Left hindlimb (tissue), 1 donor: ENCODE results near the gene ZNF865.

ENCODE experiments used
- DNase-seq: peaks from one replicate; pipeline ENCODE4 v3.0.0-alpha.2; 2018

Gene ZNF865

GRCh38 chr19:55588738-55589137 lies 16.7 kb upstream of the ZNF865 start:
- peak; percentile 2 for DNase-seq

GRCh38 chr19:55590109-55590508 lies 15.3 kb upstream of the ZNF865 start:
- DNase-seq: peak; percentile 10

- DNase-seq: peak; percentile 21
Measured at GRCh38 chr19:55590617-55591016, 14.8 kb upstream of the ZNF865 start.

DNA sequence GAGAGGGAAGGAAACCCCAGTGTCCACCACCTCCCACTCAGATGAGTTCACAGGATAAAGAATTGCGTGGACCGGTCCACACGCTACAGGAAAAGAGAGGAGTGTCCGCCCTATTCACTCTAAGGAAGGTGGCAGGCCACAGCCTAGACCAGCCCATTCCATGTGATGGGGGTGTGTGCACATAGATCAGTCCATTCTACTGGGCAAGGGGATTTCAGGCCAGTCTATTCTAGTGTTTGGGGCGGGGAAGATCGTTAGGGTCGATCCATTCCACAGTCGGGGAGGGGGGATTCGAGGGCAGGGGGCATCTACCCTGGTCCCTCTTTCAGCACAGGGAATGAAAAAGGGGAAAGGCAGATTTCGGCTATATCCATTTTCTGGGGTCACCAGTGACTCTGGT lies 13.9 kb upstream of the ZNF865 start:
- DNase-seq: no peak

DNA sequence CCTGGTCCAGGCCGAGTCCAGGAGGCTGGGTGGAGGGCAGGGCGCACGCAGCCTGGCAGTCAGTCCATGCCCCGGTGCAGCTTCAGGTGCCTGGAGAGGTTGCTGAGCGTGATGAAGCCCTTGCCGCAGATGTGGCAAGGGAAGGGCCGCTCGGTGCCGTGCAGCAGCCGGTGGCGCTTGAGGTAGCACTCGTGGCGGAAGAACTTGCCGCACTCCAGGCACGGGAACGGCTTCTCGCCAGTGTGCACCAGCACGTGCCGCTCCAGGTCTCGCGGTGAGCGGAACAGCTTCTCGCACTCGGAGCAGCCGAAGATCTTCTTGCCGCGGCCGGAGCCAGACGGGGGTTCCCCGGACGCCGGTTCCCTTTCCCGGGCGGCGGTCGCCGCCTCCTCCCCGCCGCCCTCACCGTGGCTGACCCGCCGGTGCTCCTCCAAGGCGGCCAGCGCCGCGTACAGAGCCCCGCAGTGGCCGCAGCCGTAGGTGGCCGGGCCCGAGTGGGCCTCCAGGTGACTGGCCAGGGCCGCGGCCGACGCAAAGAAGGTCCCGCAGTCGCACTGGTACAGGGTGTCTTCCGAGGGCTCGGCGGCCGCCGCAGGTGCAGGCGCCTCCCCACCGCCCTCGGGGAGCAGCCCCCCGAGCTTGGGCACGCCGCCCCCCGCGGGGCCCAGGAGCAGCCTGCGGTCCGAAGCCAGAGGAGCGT lies 12.9 kb upstream of the ZNF865 start:
- DNase-seq: no peak

DNA sequence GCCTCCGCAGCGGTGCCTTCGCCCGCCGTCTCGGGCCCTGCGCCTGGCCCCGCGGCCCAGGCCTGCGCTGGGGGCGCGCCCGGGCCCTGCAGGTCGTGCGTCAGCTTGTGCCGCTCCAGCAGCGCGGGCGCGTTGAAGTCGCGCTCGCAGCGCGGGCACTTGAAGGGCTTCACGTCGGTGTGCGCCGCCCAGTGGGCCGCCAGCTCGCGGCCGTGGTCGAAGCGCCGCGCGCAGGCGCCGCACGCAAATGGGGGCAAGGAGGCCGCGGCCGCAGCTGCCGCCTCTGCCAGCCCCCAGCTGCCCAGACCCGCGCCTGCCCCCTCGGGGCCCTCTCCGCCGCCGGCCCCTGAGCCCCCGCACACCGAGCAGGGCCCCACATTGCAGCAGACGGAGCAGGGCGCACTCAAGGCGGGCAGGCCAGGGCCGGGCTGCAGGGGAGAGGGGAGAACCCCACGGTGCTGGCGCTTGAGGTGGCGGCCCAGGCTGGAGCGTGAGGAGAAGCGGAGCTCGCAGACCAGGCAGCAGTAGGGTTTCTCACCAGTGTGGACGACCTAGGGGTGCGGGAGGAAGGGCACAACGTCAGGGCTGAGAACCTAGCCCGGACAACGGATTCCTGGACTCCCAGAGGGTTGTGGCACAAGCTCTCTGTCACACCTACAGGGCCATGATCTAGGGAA lies 12.2 kb upstream of the ZNF865 start:
- peak; percentile 30 for DNase-seq

DNA sequence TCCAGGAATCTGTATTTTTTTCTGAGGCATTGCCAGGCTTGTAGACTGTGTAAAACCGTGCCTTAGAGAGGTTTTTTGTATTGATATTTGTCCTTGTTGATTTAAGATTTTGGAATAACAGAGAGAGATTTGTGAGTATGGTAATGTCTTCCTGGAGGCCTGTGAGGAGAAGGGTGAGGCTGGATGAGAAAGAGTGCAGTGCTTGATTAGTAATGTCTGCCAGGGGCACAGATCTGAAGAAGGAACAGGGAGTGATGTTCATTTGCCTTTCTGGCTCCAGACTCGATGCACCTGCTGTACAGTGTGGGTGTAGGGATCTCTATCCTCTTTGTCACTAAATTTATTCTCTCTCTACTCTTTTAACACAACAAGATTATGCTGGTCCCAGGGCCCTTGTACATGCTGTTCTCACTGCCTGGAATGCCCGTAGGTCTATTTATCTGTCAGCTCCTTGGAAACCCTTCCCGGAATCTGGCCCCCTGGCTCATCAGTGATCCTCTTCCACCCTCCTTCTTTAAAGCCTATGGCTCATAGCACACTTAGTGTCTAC lies 10.4 kb upstream of the ZNF865 start:
- no peak for DNase-seq

DNA sequence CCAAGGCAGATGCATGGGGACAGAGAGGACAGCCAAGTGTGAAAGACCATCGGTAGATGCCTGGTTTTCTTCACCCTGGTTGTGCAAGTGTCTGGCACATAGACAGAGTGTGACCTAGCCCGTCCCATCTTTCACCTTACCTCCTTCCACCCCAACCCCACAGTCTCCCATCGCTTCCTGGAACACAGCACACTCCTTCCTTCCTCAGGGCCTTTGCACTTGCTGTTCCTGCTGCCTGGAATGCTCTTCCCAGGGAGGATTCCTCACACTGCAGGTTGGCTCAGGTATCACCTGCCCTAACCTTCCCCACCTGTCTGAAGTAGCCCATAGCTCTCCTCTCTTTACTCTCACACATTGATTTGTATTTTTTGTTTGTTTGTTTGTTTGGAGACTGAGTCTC lies 9.1 kb upstream of the ZNF865 start:
- no peak for DNase-seq

- no peak for DNase-seq
Measured at GRCh38 chr19:55597501-55597921, 7.9 kb upstream of the ZNF865 start.

- DNase-seq: no peak
Measured at GRCh38 chr19:55598034-55598433, 7.4 kb upstream of the ZNF865 start.

- DNase-seq: peak; percentile 96
Measured at GRCh38 chr19:55598719-55599467, 6.6 kb upstream of the ZNF865 start.

- DNase-seq: peak; percentile 100
Measured at GRCh38 chr19:55599468-55599841, 6.0 kb upstream of the ZNF865 start, which contains the start of gene FIZ1. Gene FIZ1, minus strand, starts transcription at chr19:55599517. Its CDS starts 1,652 bp downstream, at chr19:55597865.

- DNase-seq: peak; percentile 94
Measured at GRCh38 chr19:55599842-55600661, 5.4 kb upstream of the ZNF865 start, which contains the start of gene ZNF524. Gene ZNF524, plus strand, starts transcription at chr19:55600288. Its CDS starts 1,825 bp downstream, at chr19:55602113.

DNA sequence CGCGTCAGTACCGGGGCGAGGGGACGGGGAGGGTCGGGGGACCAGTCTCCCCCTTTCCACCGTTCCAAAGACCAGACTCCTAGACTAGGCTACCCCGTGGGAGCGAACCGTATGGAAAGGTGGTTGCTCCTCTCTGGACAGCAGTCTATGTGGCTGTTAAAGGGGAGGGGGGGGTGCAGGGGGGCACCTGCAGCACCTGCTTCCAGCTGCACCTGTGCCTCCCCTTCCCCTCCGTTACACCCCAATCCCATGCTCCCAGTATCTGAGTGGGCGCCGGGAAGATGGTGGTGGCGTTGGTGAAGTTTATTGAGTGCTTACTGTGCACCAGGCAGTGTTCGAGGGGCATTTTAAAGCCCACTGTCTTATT lies 4.8 kb upstream of the ZNF865 start:
- DNase-seq: no peak

- no peak for DNase-seq
Measured at GRCh38 chr19:55601084-55601483, 4.4 kb upstream of the ZNF865 start.

DNA sequence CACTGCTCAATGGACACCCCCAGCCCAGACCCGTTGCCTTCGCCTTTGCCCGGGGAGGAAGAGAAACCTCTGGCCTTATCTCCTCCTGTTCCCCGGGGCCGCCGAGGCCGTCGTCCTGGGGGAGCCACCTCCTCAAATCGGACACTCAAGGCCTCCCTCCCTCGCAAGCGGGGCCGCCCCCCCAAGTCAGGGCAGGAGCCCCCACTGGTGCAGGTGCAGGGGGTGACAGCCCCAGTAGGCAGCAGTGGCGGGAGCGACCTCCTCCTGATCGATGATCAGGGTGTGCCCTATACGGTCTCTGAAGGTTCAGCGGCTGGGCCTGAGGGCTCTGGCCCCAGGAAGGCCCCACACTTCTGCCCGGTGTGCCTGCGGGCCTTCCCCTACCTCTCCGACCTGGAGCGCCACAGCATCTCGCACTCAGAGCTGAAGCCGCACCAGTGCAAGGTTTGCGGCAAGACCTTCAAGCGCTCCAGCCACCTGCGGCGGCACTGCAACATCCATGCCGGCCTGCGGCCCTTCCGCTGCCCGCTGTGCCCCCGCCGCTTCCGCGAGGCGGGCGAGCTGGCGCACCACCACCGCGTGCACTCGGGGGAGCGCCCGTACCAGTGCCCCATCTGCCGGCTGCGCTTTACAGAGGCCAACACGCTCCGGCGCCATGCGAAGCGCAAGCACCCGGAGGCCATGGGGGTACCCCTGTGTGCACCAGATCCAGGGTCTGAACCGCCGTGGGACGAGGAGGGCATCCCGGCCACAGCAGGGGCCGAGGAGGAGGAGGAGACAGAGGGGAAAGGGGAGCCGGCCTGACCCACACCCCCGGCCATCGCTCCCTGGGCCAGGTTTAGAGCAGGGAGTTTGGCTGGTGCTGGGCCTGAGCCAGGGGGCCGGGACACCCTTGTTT lies 3.1 kb upstream of the ZNF865 start:
- DNase-seq: no peak

GRCh38 chr19:55603115-55603514 lies 2.3 kb upstream of the ZNF865 start:
- DNase-seq: no peak

- DNase-seq: no peak
Measured at GRCh38 chr19:55603581-55604292, 1.7 kb upstream of the ZNF865 start.

- DNase-seq: peak; percentile 98
Measured at GRCh38 chr19:55605207-55605636, 225 bp upstream of the ZNF865 start.

DNA sequence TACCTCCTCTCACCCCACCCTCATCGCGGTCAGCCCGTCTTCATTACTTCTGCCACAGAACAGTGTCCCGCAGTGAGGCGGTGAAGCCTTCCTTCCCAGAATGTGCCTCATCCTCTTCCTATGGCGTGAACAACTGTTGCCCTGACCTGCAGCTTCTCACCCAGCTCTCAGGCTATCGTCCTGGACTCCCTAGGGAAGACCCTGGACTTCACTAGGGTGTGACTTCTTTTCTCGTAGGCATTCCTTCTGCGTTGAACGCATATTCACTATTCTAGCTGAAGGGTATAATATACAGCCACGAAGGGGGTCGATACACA lies 982 bp downstream of the ZNF865 start:
- DNase-seq: no peak

- no peak for DNase-seq
Measured at GRCh38 chr19:55606817-55607216, 1.4 kb downstream of the ZNF865 start.
